ENCODE measurements around the gene PINLYP.
"Not testable (repeated sequence)": the region's sequence is repeated elsewhere in the genome, so short reads cannot be mapped to it uniquely, and the experiment has no call there.

PINLYP gene

DNA sequence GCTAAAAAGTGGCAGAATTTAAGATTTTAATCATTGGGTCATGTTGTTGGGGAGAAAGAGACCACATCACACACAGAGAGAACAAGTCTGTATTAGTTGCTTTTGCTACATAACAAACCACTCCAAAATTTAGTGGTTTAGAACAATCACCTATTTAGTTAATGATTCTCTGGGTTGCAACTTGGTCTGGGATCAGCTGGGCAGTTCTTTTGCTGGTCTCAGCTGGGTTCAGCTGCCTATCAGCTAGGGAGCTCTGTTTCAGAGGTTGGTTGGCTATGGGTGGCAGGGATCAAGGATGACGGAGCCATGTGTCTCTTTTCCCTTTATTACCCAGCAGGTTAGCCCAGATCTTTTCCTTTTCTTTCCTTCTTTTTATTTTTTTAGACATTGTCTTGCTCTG lies 8.9 kb downstream of the PINLYP start:
- DNase-seq = no peak

DNA sequence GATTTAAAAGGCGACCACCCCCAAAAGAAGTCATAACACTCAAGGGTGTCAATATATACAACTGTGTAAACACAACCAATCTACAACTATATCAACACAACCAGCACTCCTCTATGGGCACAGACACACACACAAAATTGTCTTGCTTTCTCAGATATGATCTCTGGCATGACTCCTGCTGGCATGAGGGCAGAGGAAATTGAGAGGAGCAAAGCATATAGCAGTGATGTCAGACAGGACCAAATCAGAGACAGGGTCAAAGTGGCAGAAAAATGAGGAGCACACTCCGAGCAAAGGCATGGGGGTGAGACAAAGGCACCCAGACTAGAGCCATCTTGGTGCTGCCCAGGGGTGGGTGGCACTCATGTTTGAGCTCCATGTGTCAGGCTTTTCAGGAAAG lies 10.7 kb downstream of the PINLYP start:
- DNase-seq = no peak

DNA sequence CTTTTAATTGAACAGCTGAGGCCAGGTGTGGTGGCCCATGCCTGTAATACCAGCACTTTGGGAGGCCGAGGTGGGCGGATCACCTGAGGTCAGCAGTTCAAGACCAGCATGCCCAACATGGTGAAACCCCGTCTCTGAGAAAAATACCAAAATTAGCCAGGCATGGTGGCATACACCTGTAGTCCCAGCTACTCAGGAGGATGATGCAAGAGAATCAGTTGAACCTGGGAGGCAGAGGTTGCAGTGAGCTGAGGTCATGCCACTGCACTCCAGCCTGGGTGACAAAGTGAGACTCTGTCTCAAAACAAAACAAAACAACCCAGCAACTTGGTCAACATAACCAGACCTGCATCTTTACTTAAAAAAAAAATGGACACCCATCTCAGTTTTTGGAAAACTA lies 11.4 kb downstream of the PINLYP start:
- not testable (repeated sequence) for DNase-seq

DNA sequence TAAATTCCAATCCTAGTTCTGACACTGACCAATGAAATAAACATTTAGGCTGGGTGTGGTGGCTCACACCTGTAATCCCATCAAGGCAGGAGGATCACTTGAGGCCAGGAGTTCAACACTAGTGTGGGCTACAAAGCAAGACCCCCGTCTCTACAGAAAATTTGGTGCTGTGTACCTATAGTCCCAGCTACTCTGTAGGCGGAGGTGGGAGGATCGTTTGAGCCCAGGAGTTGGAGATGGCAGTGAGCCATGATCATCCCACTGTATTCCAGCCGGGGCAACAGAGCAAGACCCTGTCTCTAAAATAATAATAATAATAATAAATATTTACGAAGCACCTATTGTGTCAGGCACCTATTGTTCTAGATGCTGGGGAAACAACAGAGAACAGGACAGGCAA lies 13.7 kb downstream of the PINLYP start:
- no peak for DNase-seq

DNA sequence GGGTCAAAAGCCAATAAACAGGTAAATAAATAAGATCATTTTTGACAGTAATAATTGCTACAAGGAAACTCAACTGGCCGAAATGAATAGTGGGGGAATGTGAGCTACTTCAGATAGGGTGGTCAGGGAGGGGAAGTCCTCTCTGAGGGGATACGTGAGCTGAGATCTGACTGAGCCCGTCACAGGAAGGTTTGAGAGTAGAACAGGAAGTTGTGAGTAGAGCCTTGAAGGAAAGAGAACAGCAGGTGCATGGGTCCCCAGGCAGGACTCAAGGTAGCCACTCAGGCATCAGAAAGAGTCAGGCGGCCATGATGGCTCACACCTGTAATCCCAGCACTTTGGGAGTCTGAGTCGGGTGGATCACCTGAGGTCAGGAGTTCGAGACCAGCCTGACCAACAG lies 14.1 kb downstream of the PINLYP start:
- no peak for DNase-seq

- DNase-seq = no peak
These were observed 16.5 kb downstream of the PINLYP start for GRCh38 chr19:43591904-43592772.

DNA sequence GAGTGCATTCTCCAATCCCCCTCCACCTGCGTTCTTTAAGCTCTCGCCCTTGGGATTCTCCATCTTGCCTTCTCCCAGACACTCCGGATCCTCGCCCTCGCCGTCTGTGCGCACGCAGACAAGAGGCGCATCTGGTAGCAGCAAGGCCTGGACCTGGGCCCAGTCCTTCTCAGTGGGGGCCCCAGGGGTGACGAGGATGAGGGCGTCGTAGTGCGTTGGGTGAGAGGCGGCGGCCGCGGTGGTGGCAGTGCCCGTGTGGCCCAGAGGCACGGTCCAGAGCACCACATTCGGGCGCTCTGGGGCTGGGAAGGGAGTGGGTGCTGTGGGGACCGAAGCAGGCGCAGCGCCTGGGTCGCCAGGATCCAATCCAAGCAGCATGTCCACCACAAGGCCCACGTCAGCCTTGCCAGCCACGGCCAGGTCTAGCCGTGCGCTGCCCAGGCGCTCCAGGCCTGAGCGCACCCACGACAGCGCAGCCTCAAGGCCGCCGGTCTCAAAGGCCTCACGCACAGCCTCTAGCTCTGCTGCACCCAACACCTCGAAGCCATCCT lies 17.3 kb downstream of the PINLYP start:
- DNase-seq = no peak

- no peak for DNase-seq
These were observed 18.6 kb downstream of the PINLYP start for GRCh38 chr19:43594081-43594697.

GRCh38 chr19:43594710-43595604 lies 19.4 kb downstream of the PINLYP start:
- DNase-seq = peak; percentile 64

GRCh38 chr19:43595605-43595998 lies 20.0 kb downstream of the PINLYP start:
- no peak for DNase-seq

DNA sequence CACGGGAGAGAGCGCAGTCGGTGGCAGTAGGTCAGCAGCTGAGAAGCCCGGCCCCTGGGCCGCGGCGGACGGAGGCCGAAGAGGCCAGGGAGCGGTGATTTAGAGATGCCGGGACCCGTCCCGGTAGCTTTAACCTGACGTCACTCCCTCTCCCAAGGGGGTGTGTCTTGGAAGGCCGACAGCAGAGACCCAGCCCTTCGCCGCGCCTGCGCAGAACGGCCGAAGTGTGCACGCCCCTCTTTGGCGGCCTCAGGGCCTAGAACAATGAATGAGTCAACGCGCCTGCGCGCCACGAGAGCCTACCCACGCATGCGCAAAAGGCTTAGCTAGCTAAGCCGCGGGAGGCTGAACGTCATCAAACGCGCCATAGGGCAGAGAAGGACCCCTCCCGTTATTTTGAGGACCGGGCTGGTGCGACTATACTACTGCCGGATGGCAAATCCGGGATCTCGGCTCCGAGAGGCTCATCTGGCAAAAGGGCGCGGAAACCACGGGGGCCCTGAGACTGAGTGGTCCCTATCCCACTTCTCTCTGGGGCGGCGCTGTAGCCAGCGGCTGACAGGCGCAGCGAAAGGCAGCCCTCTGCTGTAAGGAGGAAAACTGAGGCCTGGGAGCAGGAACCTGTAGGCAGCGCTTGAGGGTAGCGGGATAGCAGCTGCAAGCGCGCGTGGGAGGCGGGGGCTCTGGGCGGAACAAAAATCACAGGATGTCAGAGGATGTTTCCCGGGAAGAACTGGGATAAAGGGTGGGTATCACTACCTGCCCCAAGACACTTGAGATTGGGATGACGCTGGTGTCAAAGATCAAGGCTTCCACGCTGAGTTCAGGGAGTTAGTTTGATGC lies 20.6 kb downstream of the PINLYP start, which contains the start of the genes IRGQ and ZNF576:
TSS of gene IRGQ (minus strand) at position 136 of the 843 bp plus-strand sequence. CDS start 796 bp downstream, outside the sequence.
TSS of gene ZNF576 (plus strand) at position 597 of the 843 bp plus-strand sequence. CDS start 514 bp downstream, outside the sequence.
- DNase-seq = peak; percentile 98

GRCh38 chr19:43596842-43597461 lies 21.4 kb downstream of the PINLYP start:
- DNase-seq = no peak

DNA sequence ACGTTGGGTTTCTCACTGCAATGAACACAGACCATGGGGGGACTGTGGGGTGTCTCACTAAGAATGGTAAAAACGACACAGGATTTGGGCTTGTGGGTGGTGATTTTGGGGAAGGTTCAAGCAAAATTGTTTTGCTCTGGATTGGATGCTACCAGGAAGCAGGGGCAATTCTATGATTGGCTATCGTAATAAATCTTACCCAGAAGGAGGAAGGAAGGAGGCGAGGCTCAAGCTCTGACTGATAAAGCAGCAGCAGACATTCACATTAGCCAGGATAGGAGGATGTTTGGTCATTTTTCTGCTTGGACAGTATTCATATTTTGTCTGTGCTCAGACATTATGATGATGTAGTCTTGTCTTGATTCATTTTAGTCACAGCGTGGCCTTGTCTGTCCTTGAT lies 22.3 kb downstream of the PINLYP start:
- no peak for DNase-seq

- no peak for DNase-seq
These were observed 23.0 kb downstream of the PINLYP start for GRCh38 chr19:43598445-43599240.

- DNase-seq = no peak
These were observed 24.2 kb downstream of the PINLYP start for GRCh38 chr19:43599635-43600295.

- DNase-seq = not testable (repeated sequence)
These were observed 24.7 kb downstream of the PINLYP start for GRCh38 chr19:43600326-43600725.

DNA sequence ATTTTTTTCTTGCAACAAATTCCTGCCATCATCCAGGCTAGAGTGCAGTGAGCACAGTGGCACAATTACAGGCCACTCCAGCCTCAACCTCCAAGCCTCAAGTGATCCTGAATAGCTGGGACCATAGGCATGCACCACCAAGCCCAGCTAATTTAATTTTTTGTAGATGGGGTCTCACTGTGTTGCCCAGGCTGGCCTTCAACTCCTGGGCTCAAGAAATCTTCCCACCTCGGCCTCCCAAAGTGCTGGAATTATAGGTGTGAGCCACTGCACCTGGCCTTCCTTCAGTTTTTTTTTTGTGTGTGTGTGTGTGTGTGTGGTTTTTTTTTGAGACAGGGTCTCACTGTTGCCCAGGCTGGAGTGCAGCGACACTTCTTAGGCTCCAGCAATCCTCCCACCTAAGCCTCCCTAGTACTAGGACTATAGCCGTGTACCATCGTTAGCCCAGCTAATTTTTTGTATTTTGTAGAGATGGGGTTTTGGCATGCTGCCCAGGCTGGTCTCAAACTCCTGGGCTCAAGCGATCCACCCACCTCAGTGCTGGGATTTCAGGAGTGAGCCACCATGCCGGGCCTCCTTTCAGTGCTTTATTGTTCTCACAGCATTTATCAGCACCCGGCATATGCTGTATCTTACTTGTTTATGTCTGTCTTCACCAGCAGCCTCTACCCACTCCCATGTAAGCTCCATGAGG lies 30.4 kb downstream of the PINLYP start:
- no peak for DNase-seq

- no peak for DNase-seq
These were observed 31.1 kb downstream of the PINLYP start for GRCh38 chr19:43606569-43607229.

All from NCI-H2107 (cell line).